PFSK-1 (cell line): ENCODE results near the gene TULP4.

Source experiments
- FOXP2 ChIP-seq: optimal IDR thresholded peaks from 2 replicates; pipeline ENCODE3; 2011; ENCODE audit warnings: borderline replicate concordance, control low read depth, inconsistent platforms; ENCODE audit not compliant: insufficient read depth; ENCODE audit errors: extremely low read length, extremely low read depth
- POLR2AphosphoS5 ChIP-seq: IDR thresholded peaks from 2 replicates; pipeline ENCODE4 v1.6.1; 2012; ENCODE audit warnings: low read depth, mild to moderate bottlenecking, control low read depth, low read length, moderate library complexity
- REST ChIP-seq, 2 experiments: IDR thresholded peaks; 2 replicates each; pipeline versions ENCODE4 v1.6.1 to v1.8.0; 2011 to 2012; ENCODE audit warnings: low read depth in 2 of 2, low read length in 2 of 2, control low read depth in 1 of 2, inconsistent platforms in 1 of 2, mild to moderate bottlenecking in 1 of 2, moderate library complexity in 1 of 2; ENCODE audit not compliant: insufficient read depth in 1 of 2
- SIN3A ChIP-seq: IDR thresholded peaks from 2 replicates; pipeline ENCODE4 v1.6.1; 2012; ENCODE audit warnings: mild to moderate bottlenecking, low read length, moderate library complexity, borderline replicate concordance; ENCODE audit not compliant: insufficient read depth
- TAF1 ChIP-seq: IDR thresholded peaks from 2 replicates; pipeline ENCODE4 v1.6.1; 2012; ENCODE audit warnings: low read length, control low read depth, borderline replicate concordance; ENCODE audit not compliant: insufficient read depth

TULP4 gene

GRCh38 chr6:158293122-158293521 lies 19.1 kb upstream of the TULP4 start:
- no peak for TF ChIP-seq POLR2AphosphoS5
- no peak for TF ChIP-seq TAF1
- TF ChIP-seq FOXP2: no peak
- no peak for TF ChIP-seq REST (IDR thresholded peaks at IDR 0.05; ENCODE audit: insufficient read depth in 1 of 2, low read depth in 2 of 2, low read length in 2 of 2)
- no peak for TF ChIP-seq SIN3A

- peak in 1 of 2 experiments; percentile 38; a peak in 1 of 4 replicates for TF ChIP-seq REST (IDR thresholded peaks at IDR 0.05; ENCODE audit: insufficient read depth in 1 of 2, low read depth in 2 of 2, low read length in 2 of 2)
These were observed 10.0 kb upstream of the TULP4 start for GRCh38 chr6:158302195-158302796.

GRCh38 chr6:158303210-158303731 lies 9.0 kb upstream of the TULP4 start:
- TF ChIP-seq TAF1 (no peak), REST (IDR thresholded peaks at IDR 0.05; ENCODE audit: insufficient read depth in 1 of 2, low read depth in 2 of 2, low read length in 2 of 2) (no peak), POLR2AphosphoS5 (no peak), SIN3A (no peak), FOXP2 (no peak)

GRCh38 chr6:158304254-158304653 lies 8.0 kb upstream of the TULP4 start:
- TF ChIP-seq SIN3A (no peak), FOXP2 (no peak), POLR2AphosphoS5 (no peak), TAF1 (no peak), REST (IDR thresholded peaks at IDR 0.05; ENCODE audit: insufficient read depth in 1 of 2, low read depth in 2 of 2, low read length in 2 of 2) (no peak)

- TF ChIP-seq REST (IDR thresholded peaks at IDR 0.05; ENCODE audit: insufficient read depth in 1 of 2, low read depth in 2 of 2, low read length in 2 of 2) (no peak), SIN3A (no peak), TAF1 (no peak), FOXP2 (no peak), POLR2AphosphoS5 (no peak)
These were observed 2.5 kb upstream of the TULP4 start for GRCh38 chr6:158309814-158310213.
